IPS DF 6.9 (cell line): ENCODE results near the gene CPAMD8.
A peak's percentile ranks its signal among the peaks of the same experiment; 100 is the strongest.
"Not testable (repeated sequence)": the region's sequence is repeated elsewhere in the genome, so short reads cannot be mapped to it uniquely, and the experiment has no call there.

Experiments
- DNase-seq: peaks from one replicate; pipeline ENCODE4 v3.0.0-alpha.2; 2013; ENCODE audit warnings: low read depth, low spot score
- H3K27ac ChIP-seq: one replicate; pipeline ENCODE4 v1.5.1; 2013; ENCODE audit warnings: low read length, control low read depth
- H3K27me3 ChIP-seq: 2 replicates; pipeline ENCODE4 v1.6.1; 2013; ENCODE audit warnings: mild to moderate bottlenecking, low read length; ENCODE audit not compliant: control insufficient read depth, insufficient read depth
- H3K36me3 ChIP-seq: 2 replicates; pipeline ENCODE4 v1.6.1; 2013; ENCODE audit warnings: low read length; ENCODE audit not compliant: control insufficient read depth, insufficient read depth
- H3K4me1 ChIP-seq: 2 replicates; pipeline ENCODE4 v1.6.1; 2013; ENCODE audit warnings: low read length; ENCODE audit not compliant: control insufficient read depth, insufficient read depth
- H3K4me3 ChIP-seq: 2 replicates; pipeline ENCODE4 v1.5.1; 2013; ENCODE audit warnings: mild to moderate bottlenecking, low read length
- H3K9me3 ChIP-seq: 2 replicates; pipeline ENCODE4 v1.6.1; 2013; ENCODE audit warnings: low read length, inconsistent platforms; ENCODE audit not compliant: control insufficient read depth, insufficient read depth
- WGBS: extraction: QIAGEN DNeasy Blood & Tissue Kit; methylation state at CpG from one replicate; pipeline ENCODE4 v1.1.7; 2013; ENCODE audit warnings: mixed read lengths, missing lambda C conversion rate; ENCODE audit not compliant: insufficient read length, insufficient coverage; 5-methylcytosine and 5-hydroxymethylcytosine counted together

The CPAMD8 gene

GRCh38 chr19:16978156-16978555 is 48.5 kb downstream of the CPAMD8 start:
- no peak overlapping the region for H3K27ac ChIP-seq
- no CpG with 5 or more reads among the region's 2 CpGs for WGBS
- no peaks in the 10 kb centered on the region for H3K9me3 ChIP-seq
- no peak for DNase-seq
- H3K4me1 ChIP-seq, result no peaks in the 10 kb centered on the region
- H3K36me3 ChIP-seq, result no peaks in the 10 kb centered on the region
- no peak overlapping the region for H3K4me3 ChIP-seq
- H3K27me3 ChIP-seq, result no peaks in the 10 kb centered on the region

GRCh38 chr19:16977306-16977705 is 49.3 kb downstream of the CPAMD8 start:
- no peaks in the 10 kb centered on the region for H3K4me1 ChIP-seq
- H3K27me3 ChIP-seq, result no peaks in the 10 kb centered on the region
- no peak overlapping the region for H3K27ac ChIP-seq
- no peaks in the 10 kb centered on the region for H3K36me3 ChIP-seq
- DNase-seq, result no peak
- WGBS, result no CpG with 5 or more reads among the region's 15 CpGs
- H3K4me3 ChIP-seq, result no peak overlapping the region
- H3K9me3 ChIP-seq, result no peaks in the 10 kb centered on the region

GRCh38 chr19:16976446-16976845 is 50.2 kb downstream of the CPAMD8 start:
- no peak overlapping the region for H3K4me3 ChIP-seq
- no peaks in the 10 kb centered on the region for H3K36me3 ChIP-seq
- WGBS, result no CpG with 5 or more reads among the region's 5 CpGs
- H3K9me3 ChIP-seq, result no peaks in the 10 kb centered on the region
- H3K27me3 ChIP-seq, result no peaks in the 10 kb centered on the region
- H3K4me1 ChIP-seq, result no peaks in the 10 kb centered on the region
- H3K27ac ChIP-seq, result no peak overlapping the region
- no peak for DNase-seq

GRCh38 chr19:16970821-16971220 is 55.8 kb downstream of the CPAMD8 start:
- Histone ChIP-seq H3K4me3 (no peak overlapping the region), H3K36me3 (no peaks in the 10 kb centered on the region; the same call in 1 of the 2 replicates), H3K9me3 (no peaks in the 10 kb centered on the region), H3K27me3 (no peaks in the 10 kb centered on the region), H3K27ac (no peak overlapping the region), H3K4me1 (no peaks in the 10 kb centered on the region)
- WGBS, result no CpG with 5 or more reads among the region's 8 CpGs
- DNase-seq, result no peak

DNA sequence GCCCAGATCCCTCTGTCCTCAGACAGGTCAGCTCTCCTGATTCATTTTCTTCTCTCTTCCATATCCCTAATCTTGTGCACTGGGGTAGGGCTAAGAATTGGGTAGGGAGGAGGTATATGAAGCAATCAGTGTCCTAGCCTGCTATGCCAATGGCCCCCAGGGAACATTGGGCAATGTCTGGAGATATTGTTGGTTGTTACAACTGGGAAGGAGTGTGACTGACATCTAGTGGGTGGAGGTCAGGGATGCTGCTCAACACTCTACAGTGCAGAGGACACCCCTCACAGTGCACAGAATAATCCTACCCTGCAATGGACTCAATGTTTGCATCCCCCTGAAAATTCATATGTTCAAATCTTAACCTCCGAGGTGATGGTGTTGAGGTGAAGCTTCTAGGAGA is 57.5 kb downstream of the CPAMD8 start:
- Histone ChIP-seq H3K9me3 (no peaks in the 10 kb centered on the region), H3K36me3 (no peaks in the 10 kb centered on the region; the same call in 1 of the 2 replicates), H3K4me3 (no peak overlapping the region), H3K27ac (no peak overlapping the region), H3K27me3 (no peaks in the 10 kb centered on the region), H3K4me1 (no peaks in the 10 kb centered on the region)
- WGBS, result no CpG with 5 or more reads among the region's 1 CpG
- no peak for DNase-seq

DNA sequence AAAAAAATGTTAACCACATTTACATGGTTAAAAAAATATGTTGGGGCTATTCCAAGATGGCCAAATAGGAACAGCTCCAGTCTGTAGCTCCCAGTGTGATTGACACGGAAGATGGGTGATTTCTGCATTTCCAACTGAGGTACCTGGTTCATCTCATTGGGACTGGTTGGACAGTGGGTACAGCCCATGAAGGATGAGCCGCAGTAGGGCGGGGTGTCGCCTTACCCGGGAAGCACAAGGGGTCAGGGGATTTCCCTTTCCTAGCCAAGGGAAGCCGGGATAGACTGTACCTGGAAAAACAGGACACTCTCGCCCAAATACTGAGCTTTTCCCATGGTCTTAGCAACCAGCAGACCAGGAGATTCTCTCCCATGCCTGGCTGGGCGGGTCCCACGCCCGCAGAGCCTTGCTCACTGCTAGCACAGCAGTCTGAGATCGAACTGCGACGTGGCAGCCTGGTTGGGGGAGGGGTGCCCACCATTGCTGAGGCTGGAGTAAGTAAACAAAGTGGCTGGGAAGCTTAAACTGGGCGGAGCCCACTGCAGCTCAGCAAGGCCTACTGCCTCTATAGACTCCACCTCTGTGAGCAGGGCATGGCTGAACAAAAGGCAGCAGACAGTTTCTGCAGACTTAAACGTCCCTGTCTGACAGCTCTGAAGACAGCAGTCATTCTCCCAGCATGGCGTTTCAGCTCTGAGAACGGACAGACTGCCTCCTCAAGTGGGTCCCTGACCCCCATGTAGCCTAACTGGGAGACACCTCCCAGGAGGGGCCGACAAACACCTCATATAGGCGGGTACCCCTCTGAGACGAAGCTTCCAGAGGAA is 65.4 kb downstream of the CPAMD8 start:
- not testable (repeated sequence) for H3K4me3 ChIP-seq, H3K4me1 ChIP-seq, H3K27me3 ChIP-seq, H3K27ac ChIP-seq, H3K36me3 ChIP-seq, H3K9me3 ChIP-seq
- DNase-seq, result peak; percentile 25
- WGBS, result no CpG with 5 or more reads among the region's 20 CpGs

GRCh38 chr19:16958277-16958676 is 68.3 kb downstream of the CPAMD8 start:
- not testable (repeated sequence) for H3K27ac ChIP-seq, H3K27me3 ChIP-seq, H3K36me3 ChIP-seq, DNase-seq, H3K4me3 ChIP-seq, H3K4me1 ChIP-seq, H3K9me3 ChIP-seq

DNA sequence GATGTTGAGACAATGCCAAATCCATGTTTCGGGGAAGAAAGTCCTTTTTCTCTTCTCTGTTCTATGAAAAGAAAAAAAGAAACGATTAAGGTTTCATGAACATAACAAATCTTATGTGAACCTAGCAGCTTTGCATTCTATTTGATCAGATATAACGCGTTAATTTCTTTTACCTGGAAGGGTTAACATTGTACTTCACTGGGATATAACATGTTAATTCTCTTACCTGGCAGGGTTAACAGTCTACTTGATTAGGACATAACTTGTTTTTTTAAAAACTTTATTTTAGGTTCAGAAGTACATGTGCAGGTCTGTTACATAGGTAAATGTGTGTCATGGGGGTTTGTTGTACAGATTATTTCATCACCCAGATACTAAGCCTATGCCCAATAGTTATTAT is 68.8 kb downstream of the CPAMD8 start:
- no peak overlapping the region for H3K27ac ChIP-seq
- WGBS, result no CpG with 5 or more reads among the region's 4 CpGs
- H3K36me3 ChIP-seq, result no peaks in the 10 kb centered on the region; the same call in 1 of the 2 replicates
- no peaks in the 10 kb centered on the region for H3K27me3 ChIP-seq
- no peaks in the 10 kb centered on the region for H3K9me3 ChIP-seq
- H3K4me3 ChIP-seq, result no peak overlapping the region
- DNase-seq, result no peak
- peaks cover 1% of the 10 kb centered on the region; the same call in 1 of the 2 replicates for H3K4me1 ChIP-seq

- H3K9me3 ChIP-seq, result no peaks in the 10 kb centered on the region
- no peak overlapping the region for H3K4me3 ChIP-seq
- no peaks in the 10 kb centered on the region; the same call in 1 of the 2 replicates for H3K36me3 ChIP-seq
- no peak overlapping the region for H3K27ac ChIP-seq
- peaks cover 1% of the 10 kb centered on the region; the same call in 1 of the 2 replicates for H3K4me1 ChIP-seq
- no peaks in the 10 kb centered on the region for H3K27me3 ChIP-seq
- DNase-seq, result no peak
- no CpG with 5 or more reads among the region's 9 CpGs for WGBS
Observed at GRCh38 chr19:16957151-16957701, 69.4 kb downstream of the CPAMD8 start.

DNA sequence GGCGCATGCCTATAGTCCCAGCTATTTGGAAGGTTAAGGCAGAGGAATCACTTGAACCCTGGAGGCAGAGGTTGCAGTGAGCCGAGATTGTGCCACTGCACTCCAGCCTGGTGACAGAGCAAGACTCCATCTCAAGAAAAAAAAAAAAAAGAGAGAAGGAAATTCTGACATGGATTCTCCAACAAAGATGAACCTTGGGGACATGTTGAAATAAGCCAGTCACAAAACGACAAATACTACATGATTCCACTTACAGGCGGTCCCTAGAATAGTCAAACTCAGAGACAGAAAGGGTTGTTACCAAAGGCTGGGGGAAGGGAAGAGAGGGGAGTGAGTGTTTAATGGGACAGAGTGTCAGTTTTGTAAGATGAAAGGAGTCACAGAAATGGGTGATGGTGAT is 71.4 kb downstream of the CPAMD8 start:
- H3K27ac ChIP-seq, result no peak overlapping the region

More for the DNA sequence above, 71.4 kb downstream of the CPAMD8 start:
- no CpG with 5 or more reads among the region's 4 CpGs for WGBS
- no peak for DNase-seq
- Histone ChIP-seq H3K4me3 (no peak overlapping the region), H3K27me3 (no peaks in the 10 kb centered on the region), H3K36me3 (no peaks in the 10 kb centered on the region; the same call in 1 of the 2 replicates), H3K9me3 (no peaks in the 10 kb centered on the region), H3K4me1 (peaks cover 1% of the 10 kb centered on the region; the same call in 1 of the 2 replicates)
